Measurements from ENCODE around the gene ATG16L2. TPM values are rescaled to one million over a fixed set of nuclear protein-coding genes. Genes with fewer than 3 reads are reported as not detected.

ATG16L2 gene, protein sequence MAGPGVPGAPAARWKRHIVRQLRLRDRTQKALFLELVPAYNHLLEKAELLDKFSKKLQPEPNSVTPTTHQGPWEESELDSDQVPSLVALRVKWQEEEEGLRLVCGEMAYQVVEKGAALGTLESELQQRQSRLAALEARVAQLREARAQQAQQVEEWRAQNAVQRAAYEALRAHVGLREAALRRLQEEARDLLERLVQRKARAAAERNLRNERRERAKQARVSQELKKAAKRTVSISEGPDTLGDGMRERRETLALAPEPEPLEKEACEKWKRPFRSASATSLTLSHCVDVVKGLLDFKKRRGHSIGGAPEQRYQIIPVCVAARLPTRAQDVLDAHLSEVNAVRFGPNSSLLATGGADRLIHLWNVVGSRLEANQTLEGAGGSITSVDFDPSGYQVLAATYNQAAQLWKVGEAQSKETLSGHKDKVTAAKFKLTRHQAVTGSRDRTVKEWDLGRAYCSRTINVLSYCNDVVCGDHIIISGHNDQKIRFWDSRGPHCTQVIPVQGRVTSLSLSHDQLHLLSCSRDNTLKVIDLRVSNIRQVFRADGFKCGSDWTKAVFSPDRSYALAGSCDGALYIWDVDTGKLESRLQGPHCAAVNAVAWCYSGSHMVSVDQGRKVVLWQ
- 2.2 TPM for polyA plus RNA-seq (2013, experiment 1 of 2)
- polyA plus RNA-seq (2013, experiment 2 of 2) = 2.3 TPM

DNA sequence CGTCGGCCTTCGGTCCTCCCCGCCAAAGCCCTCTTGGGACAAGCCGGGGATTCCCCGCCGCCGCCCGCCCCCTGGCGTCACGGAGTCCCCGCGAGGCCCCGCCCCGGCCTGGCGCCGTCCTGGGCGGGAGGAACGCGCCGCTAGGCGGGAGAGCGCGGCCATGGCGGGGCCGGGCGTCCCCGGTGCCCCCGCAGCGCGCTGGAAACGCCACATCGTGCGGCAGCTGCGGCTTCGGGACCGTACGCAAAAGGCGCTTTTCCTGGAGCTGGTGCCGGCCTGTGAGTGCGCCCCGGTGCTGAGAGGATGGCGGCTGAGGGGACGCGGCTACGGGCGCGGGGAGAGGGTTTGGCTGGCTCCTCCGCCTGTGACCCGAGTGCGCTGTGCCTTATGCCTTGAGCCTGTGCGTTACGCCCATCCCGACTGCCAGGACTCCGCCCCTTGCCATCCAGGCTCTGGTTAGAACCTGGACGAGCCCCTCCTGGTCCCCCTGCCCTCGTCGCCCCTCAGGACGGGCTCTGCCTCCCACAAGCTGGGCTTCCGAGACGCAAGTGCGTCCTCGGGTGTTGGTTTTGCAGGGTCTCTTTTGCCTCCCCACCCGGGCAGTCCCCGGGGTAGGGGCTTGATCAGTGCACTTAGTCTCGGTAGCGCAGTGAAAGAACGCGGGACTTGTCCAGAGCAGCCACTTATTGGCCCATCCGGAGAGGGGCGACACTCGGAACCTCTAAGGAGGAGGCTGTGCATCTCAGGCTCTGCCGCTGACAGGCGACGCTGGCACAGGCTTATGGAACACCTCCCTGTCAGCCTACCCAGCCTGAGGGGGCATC lies at the start of gene ATG16L2:
Gene ATG16L2 (plus strand): TSS at position 126 of the 824 bp plus-strand sequence. CDS start 35 bp downstream, at position 161.
- H2BK120ac ChIP-seq (ENCODE audit: low read depth, low read length) = no peak within 1 kb of the TSS
- H2AK5ac ChIP-seq (ENCODE audit: low read length) = peak within 1 kb of the TSS; percentile 76
- H3K36me3 ChIP-seq (ENCODE audit: control insufficient read depth, insufficient read depth, low read length) = no peaks in the 10 kb centered on the region
- peak within 1 kb of the TSS; percentile 98 for H3K56ac ChIP-seq (ENCODE audit: low read length)
- H3K79me1 ChIP-seq (ENCODE audit: low read length) = no peaks in the 10 kb centered on the region
- H3K27ac ChIP-seq (ENCODE audit: low read depth, low read length) = peak within 1 kb of the TSS; percentile 46
- H2BK5ac ChIP-seq (ENCODE audit: low read length) = peak within 1 kb of the TSS; percentile 82
- peak within 1 kb of the TSS; percentile 99 for H3K4me2 ChIP-seq (ENCODE audit: low read length)
- H3K18ac ChIP-seq (ENCODE audit: low read length) = peak within 1 kb of the TSS; percentile 46
- no peak within 1 kb of the TSS for H4K8ac ChIP-seq (ENCODE audit: low read depth, low read length)
- H3K27me3 ChIP-seq (ENCODE audit: insufficient read depth, low read length, poor library complexity) = no peaks in the 10 kb centered on the region
- no peak within 1 kb of the TSS for H3K23ac ChIP-seq (ENCODE audit: low read length)
- peak within 1 kb of the TSS; percentile 61 for H3K4me3 ChIP-seq (ENCODE audit: low read length)
- DNase-seq = peak; percentile 91
- H3K79me2 ChIP-seq (ENCODE audit: control insufficient read depth, insufficient read depth, low read length) = no peaks in the 10 kb centered on the region
- H3K4me1 ChIP-seq (ENCODE audit: control insufficient read depth, low read depth, low read length) = peaks cover 4% of the 10 kb centered on the region
- H3K4ac ChIP-seq (ENCODE audit: low read depth, low read length) = no peak within 1 kb of the TSS
- H3K9ac ChIP-seq (ENCODE audit: low read length) = peak within 1 kb of the TSS; percentile 87
- no peak within 1 kb of the TSS for H4K5ac ChIP-seq (ENCODE audit: low read length)
- WGBS (ENCODE audit: extremely low coverage, insufficient coverage, low lambda C conversion rate) = no CpG with 5 or more reads among the region's 75 CpGs
- H2BK15ac ChIP-seq (replicated peaks; ENCODE audit: low read depth) = no peak within 1 kb of the TSS

GRCh38 chr11:72764503-72764902 lies 49.7 kb upstream of the ATG16L2 start:
- no CpG with 5 or more reads among the region's 13 CpGs for WGBS (ENCODE audit: extremely low coverage, insufficient coverage, low lambda C conversion rate)
- Histone ChIP-seq H3K9ac (ENCODE audit: low read length) (no peak overlapping the region), H3K18ac (ENCODE audit: low read length) (no peak overlapping the region), H3K4me2 (ENCODE audit: low read length) (no peak overlapping the region), H3K27me3 (ENCODE audit: insufficient read depth, low read length, poor library complexity) (no peaks in the 10 kb centered on the region), H3K4ac (ENCODE audit: low read depth, low read length) (no peak overlapping the region), H4K8ac (ENCODE audit: low read depth, low read length) (no peak overlapping the region), H2BK120ac (ENCODE audit: low read depth, low read length) (no peak overlapping the region), H3K23ac (ENCODE audit: low read length) (no peak overlapping the region), H4K5ac (ENCODE audit: low read length) (no peak overlapping the region), H3K27ac (ENCODE audit: low read depth, low read length) (no peak overlapping the region), H3K56ac (ENCODE audit: low read length) (no peak overlapping the region), H2BK5ac (ENCODE audit: low read length) (no peak overlapping the region), H3K79me2 (ENCODE audit: control insufficient read depth, insufficient read depth, low read length) (no peaks in the 10 kb centered on the region), H3K4me3 (ENCODE audit: low read length) (no peak overlapping the region), H3K36me3 (ENCODE audit: control insufficient read depth, insufficient read depth, low read length) (no peaks in the 10 kb centered on the region), H2AK5ac (ENCODE audit: low read length) (no peak overlapping the region), H3K4me1 (ENCODE audit: control insufficient read depth, low read depth, low read length) (no peaks in the 10 kb centered on the region), H3K79me1 (ENCODE audit: low read length) (no peaks in the 10 kb centered on the region), H2BK15ac (replicated peaks; ENCODE audit: low read depth) (no peak overlapping the region)
- DNase-seq = peak; percentile 72

DNA sequence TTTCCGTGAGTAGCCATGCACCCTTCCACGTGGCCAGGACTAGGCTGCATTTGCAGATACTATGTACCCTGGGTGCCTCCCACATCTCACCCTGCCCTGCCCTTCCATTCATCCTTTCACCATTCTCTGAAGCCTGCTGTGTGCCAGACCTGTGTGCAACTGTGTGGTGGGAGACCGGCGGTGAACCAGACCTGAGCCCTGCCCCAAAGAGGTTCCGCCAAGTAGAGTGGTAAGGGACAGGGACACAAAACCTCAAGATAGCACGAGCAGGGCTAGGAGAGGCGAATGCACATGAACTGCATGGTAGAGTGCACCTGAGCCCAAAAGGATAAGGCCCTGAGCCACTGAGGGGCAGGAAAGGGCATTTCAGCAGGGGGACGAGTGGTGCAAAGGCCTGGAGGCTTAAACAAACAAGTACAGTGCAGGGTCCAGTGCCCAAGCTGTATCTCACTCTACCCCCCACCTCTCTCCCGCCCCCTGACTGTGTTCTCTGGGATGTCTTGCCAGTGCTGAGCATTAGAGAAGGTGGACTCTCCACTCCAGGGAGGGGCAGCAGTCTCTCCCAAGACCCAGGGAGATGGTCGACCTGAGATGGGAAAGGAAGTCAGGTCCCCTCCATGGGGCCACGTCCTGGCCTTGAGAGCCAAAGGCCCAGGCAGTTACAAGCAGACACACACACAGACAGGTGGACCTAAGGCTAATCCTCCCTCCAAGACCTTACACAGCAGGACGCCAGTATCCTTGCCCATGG lies 47.9 kb upstream of the ATG16L2 start:
- Histone ChIP-seq H3K4me1 (ENCODE audit: control insufficient read depth, low read depth, low read length) (no peaks in the 10 kb centered on the region), H2BK120ac (ENCODE audit: low read depth, low read length) (no peak overlapping the region), H3K18ac (ENCODE audit: low read length) (no peak overlapping the region), H4K8ac (ENCODE audit: low read depth, low read length) (no peak overlapping the region), H3K79me2 (ENCODE audit: control insufficient read depth, insufficient read depth, low read length) (no peaks in the 10 kb centered on the region), H3K4ac (ENCODE audit: low read depth, low read length) (no peak overlapping the region), H3K27ac (ENCODE audit: low read depth, low read length) (no peak overlapping the region), H3K9ac (ENCODE audit: low read length) (no peak overlapping the region), H3K4me2 (ENCODE audit: low read length) (no peak overlapping the region), H2BK5ac (ENCODE audit: low read length) (no peak overlapping the region), H3K27me3 (ENCODE audit: insufficient read depth, low read length, poor library complexity) (no peaks in the 10 kb centered on the region), H4K5ac (ENCODE audit: low read length) (no peak overlapping the region), H2BK15ac (replicated peaks; ENCODE audit: low read depth) (no peak overlapping the region), H3K4me3 (ENCODE audit: low read length) (no peak overlapping the region), H3K56ac (ENCODE audit: low read length) (no peak overlapping the region), H2AK5ac (ENCODE audit: low read length) (no peak overlapping the region), H3K36me3 (ENCODE audit: control insufficient read depth, insufficient read depth, low read length) (no peaks in the 10 kb centered on the region), H3K79me1 (ENCODE audit: low read length) (no peaks in the 10 kb centered on the region), H3K23ac (ENCODE audit: low read length) (peak overlapping the region; percentile 45)
- WGBS (ENCODE audit: extremely low coverage, insufficient coverage, low lambda C conversion rate) = no CpG with 5 or more reads among the region's 12 CpGs
- no peak for DNase-seq

- Histone ChIP-seq H3K27me3 (ENCODE audit: insufficient read depth, low read length, poor library complexity) (no peaks in the 10 kb centered on the region), H3K4ac (ENCODE audit: low read depth, low read length) (no peak overlapping the region), H4K5ac (ENCODE audit: low read length) (no peak overlapping the region), H3K79me2 (ENCODE audit: control insufficient read depth, insufficient read depth, low read length) (no peaks in the 10 kb centered on the region), H3K56ac (ENCODE audit: low read length) (no peak overlapping the region), H3K36me3 (ENCODE audit: control insufficient read depth, insufficient read depth, low read length) (no peaks in the 10 kb centered on the region), H3K23ac (ENCODE audit: low read length) (no peak overlapping the region), H2BK15ac (replicated peaks; ENCODE audit: low read depth) (no peak overlapping the region), H2BK5ac (ENCODE audit: low read length) (no peak overlapping the region), H3K79me1 (ENCODE audit: low read length) (no peaks in the 10 kb centered on the region), H3K9ac (ENCODE audit: low read length) (no peak overlapping the region), H3K27ac (ENCODE audit: low read depth, low read length) (no peak overlapping the region), H3K18ac (ENCODE audit: low read length) (no peak overlapping the region), H3K4me2 (ENCODE audit: low read length) (no peak overlapping the region), H3K4me3 (ENCODE audit: low read length) (no peak overlapping the region), H2AK5ac (ENCODE audit: low read length) (no peak overlapping the region), H3K4me1 (ENCODE audit: control insufficient read depth, low read depth, low read length) (no peaks in the 10 kb centered on the region), H2BK120ac (ENCODE audit: low read depth, low read length) (no peak overlapping the region), H4K8ac (ENCODE audit: low read depth, low read length) (no peak overlapping the region)
- WGBS (ENCODE audit: extremely low coverage, insufficient coverage, low lambda C conversion rate) = no CpG with 5 or more reads among the region's 4 CpGs
- no peak for DNase-seq
These were observed 46.8 kb upstream of the ATG16L2 start for GRCh38 chr11:72767203-72768062.

- Histone ChIP-seq H2BK120ac (ENCODE audit: low read depth, low read length) (no peak overlapping the region), H4K5ac (ENCODE audit: low read length) (no peak overlapping the region), H3K23ac (ENCODE audit: low read length) (no peak overlapping the region), H3K27me3 (ENCODE audit: insufficient read depth, low read length, poor library complexity) (no peaks in the 10 kb centered on the region), H3K4ac (ENCODE audit: low read depth, low read length) (no peak overlapping the region), H2BK15ac (replicated peaks; ENCODE audit: low read depth) (no peak overlapping the region), H3K4me3 (ENCODE audit: low read length) (no peak overlapping the region), H4K8ac (ENCODE audit: low read depth, low read length) (no peak overlapping the region), H3K56ac (ENCODE audit: low read length) (no peak overlapping the region), H3K36me3 (ENCODE audit: control insufficient read depth, insufficient read depth, low read length) (no peaks in the 10 kb centered on the region), H2BK5ac (ENCODE audit: low read length) (no peak overlapping the region), H3K18ac (ENCODE audit: low read length) (no peak overlapping the region), H2AK5ac (ENCODE audit: low read length) (no peak overlapping the region), H3K4me2 (ENCODE audit: low read length) (no peak overlapping the region), H3K9ac (ENCODE audit: low read length) (no peak overlapping the region), H3K4me1 (ENCODE audit: control insufficient read depth, low read depth, low read length) (no peaks in the 10 kb centered on the region), H3K79me2 (ENCODE audit: control insufficient read depth, insufficient read depth, low read length) (no peaks in the 10 kb centered on the region), H3K79me1 (ENCODE audit: low read length) (no peaks in the 10 kb centered on the region), H3K27ac (ENCODE audit: low read depth, low read length) (no peak overlapping the region)
- DNase-seq = no peak
- WGBS (ENCODE audit: extremely low coverage, insufficient coverage, low lambda C conversion rate) = no CpG with 5 or more reads among the region's 3 CpGs
These were observed 45.6 kb upstream of the ATG16L2 start for GRCh38 chr11:72768581-72768980.

Data from mesendoderm (in vitro differentiated cells).